Measurements from ENCODE around the gene ACBD6.

DNA sequence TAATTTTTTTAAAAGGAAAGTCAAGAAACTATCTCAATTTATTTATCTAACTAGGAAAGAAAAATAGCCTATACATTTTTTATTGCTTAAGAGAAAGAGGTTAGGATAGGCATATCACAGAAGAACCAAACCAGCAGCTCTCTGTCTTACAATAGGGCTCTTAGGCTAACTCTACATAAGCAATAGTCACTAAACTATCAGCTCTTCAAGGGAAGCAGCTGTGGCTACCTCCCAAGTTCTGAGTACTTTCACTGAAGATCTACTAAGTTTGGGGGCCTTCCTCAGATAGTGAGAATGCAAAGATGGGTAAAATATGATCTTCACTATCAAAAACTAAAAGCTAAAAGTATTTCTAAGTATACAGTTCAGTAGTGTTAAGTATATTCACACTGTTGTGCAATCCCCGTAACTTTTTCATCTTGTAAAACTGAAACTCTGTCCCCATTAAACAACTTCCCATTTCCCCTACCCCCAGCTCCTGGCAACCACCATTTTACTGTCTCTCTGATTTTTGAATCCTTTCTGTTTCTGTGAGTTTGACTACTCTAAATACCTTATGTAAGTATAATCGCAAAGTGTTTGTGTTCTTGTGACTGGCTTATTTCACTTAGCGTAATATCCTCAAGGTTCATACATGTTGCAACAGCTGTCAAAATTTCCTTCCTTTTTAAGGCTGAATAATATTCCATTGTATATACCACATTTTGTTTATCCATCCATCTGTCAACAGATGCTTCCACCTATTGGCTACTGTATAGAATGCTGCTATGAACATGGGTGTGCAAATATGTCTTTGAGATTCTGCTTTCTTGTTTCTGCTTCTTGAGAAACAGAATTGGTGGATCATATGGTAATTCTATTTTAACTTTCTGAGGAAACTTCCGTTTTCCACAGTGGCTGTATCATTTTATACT lies 73.3 kb downstream of the ACBD6 start:
- no peak for TF ChIP-seq POLR2A (IDR thresholded peaks at IDR 0.05)
- TF ChIP-seq, protein P1, sequence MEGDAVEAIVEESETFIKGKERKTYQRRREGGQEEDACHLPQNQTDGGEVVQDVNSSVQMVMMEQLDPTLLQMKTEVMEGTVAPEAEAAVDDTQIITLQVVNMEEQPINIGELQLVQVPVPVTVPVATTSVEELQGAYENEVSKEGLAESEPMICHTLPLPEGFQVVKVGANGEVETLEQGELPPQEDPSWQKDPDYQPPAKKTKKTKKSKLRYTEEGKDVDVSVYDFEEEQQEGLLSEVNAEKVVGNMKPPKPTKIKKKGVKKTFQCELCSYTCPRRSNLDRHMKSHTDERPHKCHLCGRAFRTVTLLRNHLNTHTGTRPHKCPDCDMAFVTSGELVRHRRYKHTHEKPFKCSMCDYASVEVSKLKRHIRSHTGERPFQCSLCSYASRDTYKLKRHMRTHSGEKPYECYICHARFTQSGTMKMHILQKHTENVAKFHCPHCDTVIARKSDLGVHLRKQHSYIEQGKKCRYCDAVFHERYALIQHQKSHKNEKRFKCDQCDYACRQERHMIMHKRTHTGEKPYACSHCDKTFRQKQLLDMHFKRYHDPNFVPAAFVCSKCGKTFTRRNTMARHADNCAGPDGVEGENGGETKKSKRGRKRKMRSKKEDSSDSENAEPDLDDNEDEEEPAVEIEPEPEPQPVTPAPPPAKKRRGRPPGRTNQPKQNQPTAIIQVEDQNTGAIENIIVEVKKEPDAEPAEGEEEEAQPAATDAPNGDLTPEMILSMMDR (IDR thresholded peaks at IDR 0.05) = no peak

Measured in vagina (tissue), 2 donors.